AG09319 (cell line): Measurements from ENCODE around the gene PLOD1.

Experiments
- DNase-seq: peaks from one replicate; pipeline ENCODE4 v3.0.0-alpha.2; 2010; ENCODE audit warnings: low read depth; ENCODE audit errors: extremely low read depth
- TF ChIP-seq, protein P1 (sequence below): IDR thresholded peaks from 2 replicates; pipeline ENCODE4 v1.5.1; 2011; ENCODE audit warnings: low read depth, mild to moderate bottlenecking, inconsistent platforms, low read length, moderate library complexity

Gene PLOD1

DNA sequence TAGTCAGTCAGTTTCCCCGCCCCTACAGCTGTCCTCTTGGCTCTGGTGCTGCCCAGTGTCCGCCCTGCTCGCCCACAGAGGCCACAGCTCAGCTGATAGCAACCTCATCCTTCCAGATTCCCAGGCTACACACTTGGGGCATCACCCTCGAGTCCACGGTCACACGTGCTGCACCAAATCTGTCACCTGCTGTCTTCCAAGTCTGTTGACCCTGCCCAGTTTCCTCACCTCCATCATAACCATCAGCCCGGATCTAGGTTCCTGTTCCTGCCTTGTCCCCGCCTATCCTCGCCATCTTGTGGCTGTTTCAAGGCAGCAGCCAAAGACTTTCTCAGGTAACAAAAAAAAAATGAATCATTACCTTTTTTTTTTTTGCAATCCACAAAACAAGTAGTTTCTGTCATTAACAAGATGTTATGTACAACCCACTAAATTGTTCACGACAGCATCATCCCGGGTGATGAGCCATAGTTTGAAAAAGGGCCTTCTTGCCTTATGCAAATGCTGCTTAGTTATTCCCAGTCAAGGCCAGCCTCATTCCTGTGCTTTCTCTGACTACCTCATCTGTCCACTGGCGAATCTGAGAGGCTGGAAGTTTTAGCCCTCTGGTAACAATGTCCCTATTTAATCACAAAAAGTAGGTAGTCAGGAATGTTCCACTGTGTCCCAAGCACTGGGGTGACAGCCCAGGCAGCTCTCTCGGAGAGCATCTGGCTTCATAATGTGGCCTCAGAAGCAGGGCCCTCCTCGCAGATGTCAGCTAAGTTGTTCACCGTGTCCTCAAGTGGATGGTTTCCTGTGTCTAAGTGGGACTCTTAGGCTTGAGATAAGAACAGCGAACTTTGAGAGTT is 79.8 kb downstream of the PLOD1 start:
- no peak for DNase-seq
- TF ChIP-seq, protein P1, sequence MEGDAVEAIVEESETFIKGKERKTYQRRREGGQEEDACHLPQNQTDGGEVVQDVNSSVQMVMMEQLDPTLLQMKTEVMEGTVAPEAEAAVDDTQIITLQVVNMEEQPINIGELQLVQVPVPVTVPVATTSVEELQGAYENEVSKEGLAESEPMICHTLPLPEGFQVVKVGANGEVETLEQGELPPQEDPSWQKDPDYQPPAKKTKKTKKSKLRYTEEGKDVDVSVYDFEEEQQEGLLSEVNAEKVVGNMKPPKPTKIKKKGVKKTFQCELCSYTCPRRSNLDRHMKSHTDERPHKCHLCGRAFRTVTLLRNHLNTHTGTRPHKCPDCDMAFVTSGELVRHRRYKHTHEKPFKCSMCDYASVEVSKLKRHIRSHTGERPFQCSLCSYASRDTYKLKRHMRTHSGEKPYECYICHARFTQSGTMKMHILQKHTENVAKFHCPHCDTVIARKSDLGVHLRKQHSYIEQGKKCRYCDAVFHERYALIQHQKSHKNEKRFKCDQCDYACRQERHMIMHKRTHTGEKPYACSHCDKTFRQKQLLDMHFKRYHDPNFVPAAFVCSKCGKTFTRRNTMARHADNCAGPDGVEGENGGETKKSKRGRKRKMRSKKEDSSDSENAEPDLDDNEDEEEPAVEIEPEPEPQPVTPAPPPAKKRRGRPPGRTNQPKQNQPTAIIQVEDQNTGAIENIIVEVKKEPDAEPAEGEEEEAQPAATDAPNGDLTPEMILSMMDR = no peak

DNA sequence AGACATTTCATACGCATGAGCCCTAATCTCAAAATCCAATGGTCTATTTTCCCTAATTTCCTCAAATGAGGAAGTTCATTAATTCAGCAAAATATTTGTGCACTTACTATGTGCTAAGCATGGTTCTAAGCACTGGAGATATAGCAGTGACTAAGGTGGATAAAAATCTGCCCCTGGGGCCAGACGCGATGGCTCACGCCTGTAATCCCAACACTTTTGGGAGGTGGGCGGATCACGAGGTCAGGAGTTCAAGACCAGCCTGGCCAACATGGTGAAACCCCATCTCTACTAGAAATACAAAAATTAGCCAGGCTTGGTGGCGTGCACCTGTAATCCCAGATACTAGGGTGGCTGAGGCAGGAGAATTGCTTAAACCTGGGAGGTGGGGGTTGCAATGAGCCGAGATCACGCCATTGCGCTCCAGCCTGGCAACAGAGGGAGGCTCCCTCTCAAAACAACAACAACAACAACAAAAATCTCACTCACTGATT is 80.5 kb downstream of the PLOD1 start:
- DNase-seq = no peak
- TF ChIP-seq, protein P1 = no peak

DNA sequence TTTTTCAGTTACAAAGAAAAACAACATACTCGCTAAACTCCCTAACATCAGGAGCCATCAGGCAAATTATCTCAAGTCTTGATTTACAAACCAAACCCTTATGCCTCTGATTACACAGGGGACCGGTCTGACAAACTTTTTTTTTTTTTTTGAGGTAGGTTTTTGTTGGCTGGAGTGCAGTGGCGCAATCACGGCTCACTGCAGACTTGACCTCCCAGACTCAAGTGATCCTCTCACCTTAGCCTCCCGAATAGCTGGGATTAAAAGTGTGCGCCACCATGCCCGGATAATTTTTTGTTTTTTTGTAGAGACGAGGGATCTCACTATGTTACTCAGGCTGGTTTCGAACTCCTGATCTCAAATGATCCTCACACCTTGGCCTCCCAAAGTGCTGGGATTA is 81.0 kb downstream of the PLOD1 start:
- TF ChIP-seq, protein P1 = no peak
- no peak for DNase-seq

GRCh38 chr1:12016182-12016581 is 81.7 kb downstream of the PLOD1 start:
- DNase-seq = no peak
- TF ChIP-seq, protein P1 = no peak

- no peak for DNase-seq
- TF ChIP-seq, protein P1 = no peak
Observed at GRCh38 chr1:12019858-12020509, 85.5 kb downstream of the PLOD1 start.

- TF ChIP-seq, protein P1 = no peak
- no peak for DNase-seq
Observed at GRCh38 chr1:12021616-12022015, 87.1 kb downstream of the PLOD1 start.

DNA sequence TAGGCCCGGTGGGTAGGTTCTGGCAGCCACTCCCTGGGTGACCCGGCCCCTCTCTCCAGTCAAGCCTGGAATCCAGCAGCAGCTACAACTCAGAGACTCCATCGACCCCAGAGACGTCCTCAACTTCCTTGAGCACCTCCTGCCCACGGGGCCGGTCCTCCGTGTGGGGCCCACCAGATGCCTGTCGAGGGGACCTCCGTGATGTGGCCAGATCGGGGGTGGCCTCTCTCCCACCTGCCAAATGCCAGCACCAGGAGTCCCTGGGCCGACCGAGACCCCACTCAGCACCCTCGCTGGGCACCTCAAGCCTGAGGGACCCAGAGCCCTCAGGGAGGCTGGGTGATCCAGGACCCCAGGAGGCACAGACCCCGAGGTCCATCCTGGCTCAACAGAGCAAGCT is 87.5 kb downstream of the PLOD1 start:
- DNase-seq = no peak

More for the DNA sequence above, 87.5 kb downstream of the PLOD1 start:
- TF ChIP-seq, protein P1 = no peak
